Astrocyte of the cerebellum (primary cell): ENCODE data around the gene RNF130.

Experiments
- DNase-seq: peaks from one replicate; pipeline ENCODE4 v3.0.0-alpha.2; 2011; ENCODE audit warnings: low read depth
- H3K4me3 ChIP-seq: 2 replicates; pipeline ENCODE4 v1.5.1; 2011; ENCODE audit warnings: mild to moderate bottlenecking, low read depth, low read length, moderate library complexity
- in situ Hi-C: cut with HindIII; loops from 2 replicates; pipeline ENCODE4 v1.10.0; 2017; ENCODE audit warnings: low sequenced_read_pairs
- TF ChIP-seq, protein P1 (sequence below): IDR thresholded peaks from 2 replicates; pipeline ENCODE4 v1.5.1; 2012; ENCODE audit warnings: low read length, low read depth, moderate library complexity, mild to moderate bottlenecking; ENCODE audit errors: missing control alignments

RNF130 gene

DNA sequence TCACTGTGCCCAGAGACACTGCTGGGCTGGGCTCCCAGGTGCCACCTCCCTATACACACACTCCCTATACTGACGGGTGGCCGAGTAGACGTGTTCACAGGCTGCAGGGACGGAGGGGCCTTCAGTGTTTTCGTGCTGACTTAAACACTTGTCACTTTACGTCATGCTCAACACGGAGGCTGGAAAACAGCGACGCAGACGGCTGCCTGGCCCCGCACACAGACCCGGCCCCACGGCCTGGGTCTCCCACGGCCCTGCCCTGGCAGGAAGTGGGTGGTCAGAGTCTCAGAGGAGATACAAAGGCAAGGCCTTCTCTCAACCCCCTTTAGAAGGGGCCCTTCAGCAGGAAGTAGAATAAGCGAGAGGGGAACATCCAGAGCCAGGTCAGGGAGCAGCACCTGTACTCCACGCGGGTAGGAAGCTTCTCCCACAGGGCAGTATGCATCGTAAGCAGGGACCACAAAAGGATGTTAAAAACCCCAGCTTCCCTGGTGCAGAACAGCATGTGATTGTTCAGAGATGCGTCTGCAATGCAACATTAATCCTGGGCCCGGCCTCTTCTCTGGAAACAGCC, 152.0 kb downstream of the RNF130 start:
- in situ Hi-C loops = loop anchor here (5.0 kb wide), 1 partner anchor 53 kb away; no protein-coding TSS in a partner anchor
- TF ChIP-seq, protein P1, sequence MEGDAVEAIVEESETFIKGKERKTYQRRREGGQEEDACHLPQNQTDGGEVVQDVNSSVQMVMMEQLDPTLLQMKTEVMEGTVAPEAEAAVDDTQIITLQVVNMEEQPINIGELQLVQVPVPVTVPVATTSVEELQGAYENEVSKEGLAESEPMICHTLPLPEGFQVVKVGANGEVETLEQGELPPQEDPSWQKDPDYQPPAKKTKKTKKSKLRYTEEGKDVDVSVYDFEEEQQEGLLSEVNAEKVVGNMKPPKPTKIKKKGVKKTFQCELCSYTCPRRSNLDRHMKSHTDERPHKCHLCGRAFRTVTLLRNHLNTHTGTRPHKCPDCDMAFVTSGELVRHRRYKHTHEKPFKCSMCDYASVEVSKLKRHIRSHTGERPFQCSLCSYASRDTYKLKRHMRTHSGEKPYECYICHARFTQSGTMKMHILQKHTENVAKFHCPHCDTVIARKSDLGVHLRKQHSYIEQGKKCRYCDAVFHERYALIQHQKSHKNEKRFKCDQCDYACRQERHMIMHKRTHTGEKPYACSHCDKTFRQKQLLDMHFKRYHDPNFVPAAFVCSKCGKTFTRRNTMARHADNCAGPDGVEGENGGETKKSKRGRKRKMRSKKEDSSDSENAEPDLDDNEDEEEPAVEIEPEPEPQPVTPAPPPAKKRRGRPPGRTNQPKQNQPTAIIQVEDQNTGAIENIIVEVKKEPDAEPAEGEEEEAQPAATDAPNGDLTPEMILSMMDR = no peak

DNA sequence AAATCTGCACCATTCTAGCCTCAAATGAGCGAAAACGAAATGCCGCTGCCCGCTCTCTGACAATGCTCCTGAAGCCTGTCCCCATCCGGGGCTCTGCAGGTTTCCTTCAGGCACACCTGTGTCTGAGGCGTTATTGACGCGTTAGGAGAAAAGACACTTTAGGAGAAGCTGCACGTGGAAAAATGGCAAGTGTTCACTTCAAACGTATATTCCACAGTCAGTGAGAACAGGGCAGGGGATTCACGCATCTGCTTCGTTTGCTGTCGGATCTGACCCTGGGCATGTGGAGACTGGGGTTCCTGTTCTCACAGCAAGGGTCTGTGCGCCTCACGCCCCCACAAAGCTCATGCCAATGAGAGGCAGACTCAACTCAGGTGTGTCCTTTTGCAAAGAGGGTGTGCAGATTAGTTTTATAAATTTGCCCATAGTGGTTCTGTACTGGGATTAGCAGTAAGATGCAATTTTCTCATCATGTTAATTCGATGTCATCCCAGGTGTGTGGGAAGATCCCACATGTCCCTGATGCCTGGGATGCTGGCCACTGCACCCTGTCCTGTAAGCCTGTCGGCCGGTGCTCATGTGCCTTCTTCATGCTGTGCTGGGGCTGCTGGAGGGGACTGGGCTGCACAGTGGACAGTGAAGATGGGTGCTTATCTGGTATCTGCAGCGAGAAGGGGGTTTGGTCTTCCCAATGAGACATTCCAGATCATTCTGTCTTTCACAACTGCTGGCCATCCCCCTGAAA, 152.6 kb downstream of the RNF130 start:
- TF ChIP-seq, protein P1 = no peak
- DNase-seq = no peak
- in situ Hi-C loops = no loop called here
- H3K4me3 ChIP-seq = no peak overlapping the region

More for the DNA sequence above, 152.0 kb downstream of the RNF130 start:
- DNase-seq = no peak
- H3K4me3 ChIP-seq = no peak overlapping the region

DNA sequence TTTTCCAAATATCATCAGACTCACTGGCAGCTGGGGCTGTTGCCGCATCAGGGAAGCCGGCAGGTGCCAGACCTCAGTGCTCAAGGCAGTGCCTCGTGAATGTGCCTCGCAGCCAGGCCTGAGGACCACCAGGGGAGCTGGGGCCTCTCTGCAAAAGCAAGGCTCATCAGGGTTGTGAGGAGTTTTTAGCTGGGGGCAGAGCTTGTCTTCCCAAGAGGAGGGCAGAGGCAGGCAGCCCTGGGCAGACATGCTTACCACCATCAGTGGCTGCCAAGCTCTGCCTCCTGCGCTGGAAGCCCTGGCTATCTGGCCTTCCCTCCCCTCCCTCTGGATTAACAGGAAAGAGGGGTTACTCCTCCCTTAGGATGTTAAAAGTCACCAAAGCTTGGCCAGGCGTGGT, 155.0 kb downstream of the RNF130 start:
- DNase-seq = no peak
- TF ChIP-seq, protein P1 = no peak
- H3K4me3 ChIP-seq = no peak overlapping the region
- in situ Hi-C loops = no loop called here

DNA sequence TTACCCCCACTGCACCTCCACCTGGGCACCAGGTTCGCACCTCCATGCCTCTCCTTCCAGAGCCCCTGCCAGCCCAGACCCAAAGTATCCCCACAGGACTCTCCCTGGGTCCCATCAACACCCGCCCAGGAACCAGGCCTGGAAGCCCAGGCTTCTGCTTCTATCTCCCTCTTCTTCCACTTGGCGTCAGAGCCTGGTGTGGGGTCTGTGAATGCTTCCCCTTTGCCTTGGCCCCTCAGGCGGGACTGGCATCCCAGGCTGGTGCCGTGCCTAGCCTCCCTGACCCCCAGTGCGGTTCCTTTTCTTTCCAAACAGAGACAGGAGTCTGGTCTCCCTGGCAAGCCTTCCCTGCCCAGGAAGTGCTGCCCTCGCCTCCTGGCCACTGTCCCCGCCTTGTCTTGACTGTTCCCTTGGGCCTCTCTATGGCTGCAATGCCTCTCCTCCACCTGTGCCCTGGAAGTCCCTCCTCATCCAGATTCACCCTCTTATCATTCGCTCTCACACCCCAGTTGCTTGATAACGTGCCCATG, 156.1 kb downstream of the RNF130 start:
- DNase-seq = no peak
- H3K4me3 ChIP-seq = no peak overlapping the region
- in situ Hi-C loops = no loop called here
- TF ChIP-seq, protein P1 = no peak

DNA sequence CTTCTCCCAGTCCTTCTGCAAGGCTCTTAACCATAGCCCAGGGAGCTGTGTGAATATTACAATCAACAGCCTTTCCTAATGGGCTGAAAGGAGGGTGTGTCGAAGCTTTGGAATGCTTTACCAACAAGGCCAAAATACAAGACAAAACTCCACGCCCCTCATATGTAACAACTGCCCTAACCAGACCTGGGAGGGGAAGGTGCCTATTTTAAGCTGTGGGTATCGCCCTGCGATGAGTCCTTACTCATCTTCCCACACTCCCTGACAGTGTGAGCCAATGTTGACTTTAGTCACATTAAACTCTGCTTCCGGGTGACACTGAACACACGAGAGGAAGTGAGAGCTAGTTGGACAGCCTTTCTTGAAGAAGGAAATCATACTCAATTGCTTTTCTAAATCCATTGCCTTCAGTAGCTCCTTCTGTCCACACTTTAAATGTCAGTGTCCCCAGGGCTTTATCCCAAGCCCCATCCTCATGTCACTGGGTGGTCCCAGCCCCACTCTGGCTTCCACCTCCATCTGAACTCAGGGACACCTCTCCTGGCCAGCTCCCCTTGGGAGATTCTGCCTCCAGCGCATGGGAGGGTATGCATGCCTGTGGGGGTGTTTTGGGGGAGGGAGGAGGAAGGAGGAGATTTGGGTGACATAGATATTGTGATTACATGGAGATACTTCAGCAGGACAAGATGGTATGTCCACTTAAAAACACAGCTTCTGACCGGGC, 157.4 kb downstream of the RNF130 start:
- H3K4me3 ChIP-seq = no peak overlapping the region
- in situ Hi-C loops = no loop called here
- DNase-seq = no peak
- TF ChIP-seq, protein P1 = no peak

DNA sequence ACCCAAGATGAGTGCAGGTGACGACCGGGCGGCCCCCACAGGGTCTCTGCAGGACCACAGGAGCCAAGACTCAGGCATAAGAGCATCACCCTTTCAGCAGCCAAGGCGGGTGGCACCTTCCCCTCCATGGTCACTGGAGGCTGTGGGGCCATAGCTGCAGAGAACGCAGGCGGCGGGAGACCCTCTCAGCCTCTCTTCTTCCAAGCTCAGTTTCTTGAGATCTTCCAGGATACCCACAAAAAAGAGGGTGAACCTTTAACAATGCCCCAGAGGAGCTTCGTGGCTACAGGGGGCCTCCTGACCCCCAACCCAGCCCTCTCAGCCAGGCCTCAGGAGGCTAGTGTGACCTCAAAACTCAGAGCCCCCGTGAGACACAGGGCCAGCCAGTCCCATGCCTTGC, 158.1 kb downstream of the RNF130 start:
- in situ Hi-C loops = no loop called here
- TF ChIP-seq, protein P1 = no peak

More for the DNA sequence above, 158.1 kb downstream of the RNF130 start:
- DNase-seq = no peak
- H3K4me3 ChIP-seq = no peak overlapping the region
